ENCODE data around the gene SNAPC1. TPM values are rescaled to one million over a fixed set of nuclear protein-coding genes. Genes with fewer than 3 reads are reported as not detected.

Gene SNAPC1
- total RNA-seq, 2 donors from 2014 or later: 1.3 to 3.0 TPM

- intact Hi-C loops (cut with DNase I): no loop called here
- Histone ChIP-seq H3K4me3 (no peak overlapping the region), H3K9me3 (no peaks in the 10 kb centered on the region), H3K9ac (ENCODE audit: low read depth in 2 of 2, low read length in 2 of 2) (no peak overlapping the region), H3K27ac (no peak overlapping the region), H3K4me1 (no peaks in the 10 kb centered on the region), H3K27me3 (no peaks in the 10 kb centered on the region), H3K36me3 (no peaks in the 10 kb centered on the region)
- no peak for TF ChIP-seq CTCF (IDR thresholded peaks at IDR 0.05)
- DNase-seq: no peak
Measured at GRCh38 chr14:61746881-61747280, 15.3 kb upstream of the SNAPC1 start.

- no peaks in the 10 kb centered on the region for H3K27me3 ChIP-seq
- no peaks in the 10 kb centered on the region for H3K36me3 ChIP-seq
- no peaks in the 10 kb centered on the region for H3K9me3 ChIP-seq
- DNase-seq: no peak
- H3K4me3 ChIP-seq: no peak overlapping the region
- H3K9ac ChIP-seq (ENCODE audit: low read depth in 2 of 2, low read length in 2 of 2): no peak overlapping the region
- intact Hi-C loops (cut with DNase I): no loop called here
- no peaks in the 10 kb centered on the region for H3K4me1 ChIP-seq
- TF ChIP-seq CTCF (IDR thresholded peaks at IDR 0.05): no peak
- no peak overlapping the region for H3K27ac ChIP-seq
Measured at GRCh38 chr14:61747342-61747741, 14.9 kb upstream of the SNAPC1 start.

GRCh38 chr14:61749264-61749663 is 13.0 kb upstream of the SNAPC1 start:
- no peaks in the 10 kb centered on the region for H3K27me3 ChIP-seq
- TF ChIP-seq CTCF (IDR thresholded peaks at IDR 0.05): no peak
- H3K4me1 ChIP-seq: no peaks in the 10 kb centered on the region
- H3K36me3 ChIP-seq: no peaks in the 10 kb centered on the region
- peak overlapping the region; percentile 81 for H3K27ac ChIP-seq
- peak overlapping the region; percentile 10 for H3K4me3 ChIP-seq
- intact Hi-C loops (cut with DNase I): no loop called here
- no peak overlapping the region for H3K9ac ChIP-seq (ENCODE audit: low read depth in 2 of 2, low read length in 2 of 2)
- H3K9me3 ChIP-seq: no peaks in the 10 kb centered on the region
- no peak for DNase-seq

- H3K4me3 ChIP-seq: peak overlapping the region; percentile 49
- no peak overlapping the region for H3K9ac ChIP-seq (ENCODE audit: low read depth in 2 of 2, low read length in 2 of 2)
- H3K9me3 ChIP-seq: no peaks in the 10 kb centered on the region
- no peaks in the 10 kb centered on the region for H3K27me3 ChIP-seq
- intact Hi-C loops (cut with DNase I): loop anchor here (2.0 kb wide), 1 partner anchor 53 kb away; no protein-coding TSS in a partner anchor
- H3K4me1 ChIP-seq: no peaks in the 10 kb centered on the region
- no peaks in the 10 kb centered on the region for H3K36me3 ChIP-seq
- DNase-seq: peak; percentile 71
- peak overlapping the region; percentile 81 for H3K27ac ChIP-seq
- no peak for TF ChIP-seq CTCF (IDR thresholded peaks at IDR 0.05)
Measured at GRCh38 chr14:61749867-61750266, 12.4 kb upstream of the SNAPC1 start.

GRCh38 chr14:61750708-61751474 is 11.3 kb upstream of the SNAPC1 start:
- intact Hi-C loops (cut with DNase I): loop anchor here (2.0 kb wide), 1 partner anchor 54 kb away; no protein-coding TSS in a partner anchor
- H3K4me1 ChIP-seq: no peaks in the 10 kb centered on the region
- H3K27me3 ChIP-seq: no peaks in the 10 kb centered on the region
- DNase-seq: peak; percentile 93
- no peaks in the 10 kb centered on the region for H3K36me3 ChIP-seq
- peak overlapping the region; percentile 70 to 87 for H3K9ac ChIP-seq (ENCODE audit: low read depth in 2 of 2, low read length in 2 of 2)
- peak overlapping the region; percentile 81 for H3K27ac ChIP-seq
- TF ChIP-seq CTCF (IDR thresholded peaks at IDR 0.05): no peak
- peak overlapping the region; percentile 49 for H3K4me3 ChIP-seq
- H3K9me3 ChIP-seq: no peaks in the 10 kb centered on the region
